Testis (tissue), 3 donors: ENCODE results near the gene ACER3. TPM values are rescaled to one million over a fixed set of nuclear protein-coding genes. Genes with fewer than 3 reads are reported as not detected.

Experiments
- DNase-seq: peaks from one replicate; pipeline ENCODE4 v3.0.0-alpha.2; 2019
- H3K27ac ChIP-seq, 2 donors: fragments of 200-600 bp; sonication (generic); one replicate each; pipeline ENCODE4 v1.5.1; 2019
- H3K27me3 ChIP-seq: fragments of 200-600 bp; sonication (generic); one replicate; pipeline ENCODE4 v1.5.1; 2019
- H3K36me3 ChIP-seq: fragments of 200-600 bp; sonication (generic); one replicate; pipeline ENCODE4 v1.5.1; 2017; ENCODE audit warnings: low read depth; ENCODE audit errors: missing control alignments
- H3K4me1 ChIP-seq: fragments of 200-600 bp; sonication (generic); one replicate; pipeline ENCODE4 v1.5.1; 2019
- H3K4me3 ChIP-seq, 2 donors: fragments of 200-600 bp; sonication (generic); one replicate each; pipeline ENCODE4 v1.5.1; 2017 to 2019
- H3K9me3 ChIP-seq: fragments of 200-600 bp; sonication (generic); one replicate; pipeline ENCODE4 v1.5.1; 2017
- CTCF ChIP-seq, 3 experiments: fragments of 450-650 bp in 2 of 3; fragments of 200-600 bp in 1 of 3; sonication (generic) in 1 of 3; IDR thresholded peaks; one replicate each; pipeline ENCODE4 v1.5.1; 2016 to 2019; ENCODE audit warnings: antibody characterized with exemption in 3 of 3, mild to moderate bottlenecking in 2 of 3, moderate library complexity in 1 of 3
- POLR2A ChIP-seq: fragments of 450-650 bp; IDR thresholded peaks from one replicate; pipeline ENCODE4 v1.6.1; 2017; ENCODE audit warnings: antibody characterized with exemption, mild to moderate bottlenecking, moderate library complexity
- WGBS, 2 donors: methylation state at CpG; one replicate each; pipeline ENCODE4 v1.1.5; 2018; 5-methylcytosine and 5-hydroxymethylcytosine counted together
- intact Hi-C: fragments of 100-400 bp; cut with DNase I; formaldehyde crosslinking; loops from one replicate; pipeline ENCODE4 v1.15.1; 2023; ENCODE audit warnings: low total_unique reads
- polyA plus RNA-seq: library from polyadenylated mRNA; stranded (reverse); fragments of 350-450 nt; fragmentation: Illumina TruSeq; extraction: RNeasy Lipid Tissue Mini Kit (QIAGEN cat#74804); gene quantifications from one replicate; pipeline ENCODE4 v1.2.3, GENCODE V29; 2014; ENCODE audit warnings: low read depth, low replicate concordance; ENCODE audit not compliant: insufficient read depth
- total RNA-seq, 2 donors: library from RNA; depleted of rRNA; stranded (reverse); fragments of >200 nt; gene quantifications; one replicate each; pipeline ENCODE4 v1.2.3, GENCODE V29; 2016

The ACER3 gene
- total and polyA plus RNA-seq, 3 donors from 2014 or later = 14.6 to 34.8 (median 23.7) TPM

GRCh38 chr11:76832361-76832760 lies 28.4 kb upstream of the ACER3 start:
- no peak for TF ChIP-seq POLR2A
- no peak for TF ChIP-seq CTCF (IDR thresholded peaks at IDR 0.05)
- Histone ChIP-seq H3K27ac (no peak overlapping the region), H3K9me3 (no peaks in the 10 kb centered on the region), H3K27me3 (no peaks in the 10 kb centered on the region), H3K36me3 (no peaks in the 10 kb centered on the region), H3K4me3 (no peak overlapping the region), H3K4me1 (peaks cover 6% of the 10 kb centered on the region)
- no peak for DNase-seq
- intact Hi-C loops = no loop called here

DNA sequence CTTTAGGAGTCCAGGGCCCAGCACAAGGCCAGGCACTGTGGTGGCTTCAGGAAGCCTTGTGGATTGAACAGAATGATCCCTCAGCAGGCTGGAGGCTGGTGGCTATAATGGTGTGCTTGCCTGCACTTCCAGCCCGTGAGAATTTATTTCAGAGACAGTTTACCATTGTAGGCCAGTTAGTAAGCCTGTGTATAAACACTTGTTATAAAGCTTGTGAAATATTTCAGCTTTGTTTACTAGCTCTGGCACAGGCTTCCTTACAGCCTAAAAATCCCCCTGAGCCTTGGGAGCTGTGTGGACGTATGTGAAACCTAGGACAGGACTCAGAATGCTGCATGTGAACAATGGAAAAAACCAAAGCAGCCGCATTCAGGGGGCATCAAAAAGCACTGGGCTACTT lies 26.6 kb upstream of the ACER3 start:
- no peak for DNase-seq
- TF ChIP-seq CTCF (IDR thresholded peaks at IDR 0.05) (no peak), POLR2A (no peak)
- H3K9me3 ChIP-seq = no peaks in the 10 kb centered on the region
- H3K27me3 ChIP-seq = no peaks in the 10 kb centered on the region
- H3K4me3 ChIP-seq = no peak overlapping the region
- intact Hi-C loops = no loop called here
- H3K27ac ChIP-seq = no peak overlapping the region
- H3K36me3 ChIP-seq = no peaks in the 10 kb centered on the region
- WGBS, 2 donors = 87 to 93% methylated on average over 3 of the region's 3 CpGs
- H3K4me1 ChIP-seq = peaks cover 13% of the 10 kb centered on the region

DNA sequence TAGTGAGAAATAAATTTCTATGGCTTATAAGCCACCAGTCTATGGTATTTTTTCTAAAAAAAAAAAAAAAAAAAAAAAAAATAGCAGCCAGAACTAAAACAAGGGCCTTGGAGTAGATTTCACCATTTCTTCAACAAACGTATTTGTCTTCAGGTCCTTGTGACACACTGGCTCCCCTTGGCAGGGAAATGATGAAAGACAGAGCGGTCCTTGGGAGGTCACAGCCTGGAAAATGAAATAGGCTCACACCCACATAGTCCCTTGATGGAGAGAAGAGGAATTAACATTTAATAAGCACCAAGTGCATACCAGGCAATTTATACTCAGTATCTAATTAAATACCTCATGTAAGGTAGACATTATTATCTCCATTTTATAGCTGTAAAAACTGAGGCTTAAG lies 25.7 kb upstream of the ACER3 start:
- no peak for DNase-seq
- intact Hi-C loops = no loop called here
- Histone ChIP-seq H3K27ac (no peak overlapping the region), H3K9me3 (no peaks in the 10 kb centered on the region), H3K4me1 (peaks cover 13% of the 10 kb centered on the region), H3K27me3 (no peaks in the 10 kb centered on the region), H3K4me3 (no peak overlapping the region), H3K36me3 (no peaks in the 10 kb centered on the region)
- 40 to 99% methylated on average over 2 of the region's 2 CpGs for WGBS, 2 donors
- TF ChIP-seq POLR2A (no peak), CTCF (IDR thresholded peaks at IDR 0.05) (no peak)

GRCh38 chr11:76835928-76836612 lies 24.6 kb upstream of the ACER3 start:
- H3K36me3 ChIP-seq = no peaks in the 10 kb centered on the region
- no peak overlapping the region for H3K4me3 ChIP-seq
- intact Hi-C loops = no loop called here
- H3K4me1 ChIP-seq = peaks cover 13% of the 10 kb centered on the region
- H3K27me3 ChIP-seq = no peaks in the 10 kb centered on the region
- no peaks in the 10 kb centered on the region for H3K9me3 ChIP-seq
- WGBS, 2 donors = 45 to 64% methylated on average over 5 of the region's 5 CpGs
- TF ChIP-seq CTCF (IDR thresholded peaks at IDR 0.05) (no peak), POLR2A (no peak)
- peak overlapping the region in 1 of 2 donors; percentile 44 for H3K27ac ChIP-seq
- peak; percentile 40 for DNase-seq
